GM04503 (cell line): ENCODE results near the gene INF2.
"Not testable (repeated sequence)": the region's sequence is repeated elsewhere in the genome, so short reads cannot be mapped to it uniquely, and the experiment has no call there.

Experiments
- DNase-seq: peaks from one replicate; pipeline ENCODE4 v3.0.0-alpha.2; 2012; ENCODE audit warnings: low read depth

INF2 gene

DNA sequence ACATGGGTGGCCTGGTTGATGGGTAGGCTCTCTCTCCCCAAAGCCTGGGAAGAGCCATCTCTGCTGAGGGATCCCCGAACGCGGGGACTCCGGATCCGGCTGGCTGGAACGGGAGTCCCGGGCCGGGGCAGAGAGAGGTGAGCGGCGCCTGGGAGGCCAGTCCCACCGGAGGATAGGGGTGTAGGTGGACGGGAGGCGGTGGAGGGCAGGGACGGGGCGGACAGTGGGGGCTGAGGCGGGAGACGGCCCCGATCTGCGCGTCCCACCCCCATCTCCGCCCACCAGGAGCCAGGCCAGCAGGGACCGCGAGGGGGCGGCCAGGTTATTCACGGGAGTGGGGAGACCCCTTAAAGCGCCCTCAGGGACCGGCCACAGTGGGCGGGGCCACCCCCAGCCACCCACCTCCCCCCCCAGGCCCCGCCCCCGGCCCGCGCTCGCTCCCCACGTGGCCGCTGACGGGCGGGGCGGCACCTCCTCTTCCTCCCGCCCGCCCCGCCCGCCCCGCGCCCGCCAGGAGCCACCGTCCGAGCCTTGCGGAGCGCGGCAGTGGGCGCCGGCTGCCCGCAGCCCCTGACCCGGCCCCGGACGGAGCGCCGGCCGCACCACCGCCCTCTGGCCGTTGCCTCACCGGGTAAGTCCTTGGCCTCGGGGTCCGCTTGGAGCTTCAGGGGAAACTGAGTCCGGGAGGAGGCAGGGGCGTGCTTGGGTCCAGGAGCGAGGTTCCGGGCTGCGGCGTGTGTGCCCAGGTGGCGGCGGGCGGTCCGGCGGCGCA lies at the start of gene INF2:
Gene INF2 (plus strand): TSS at position 510 of the 772 bp plus-strand sequence. CDS start 11,748 bp downstream, outside the sequence.
- no peak for DNase-seq

DNA sequence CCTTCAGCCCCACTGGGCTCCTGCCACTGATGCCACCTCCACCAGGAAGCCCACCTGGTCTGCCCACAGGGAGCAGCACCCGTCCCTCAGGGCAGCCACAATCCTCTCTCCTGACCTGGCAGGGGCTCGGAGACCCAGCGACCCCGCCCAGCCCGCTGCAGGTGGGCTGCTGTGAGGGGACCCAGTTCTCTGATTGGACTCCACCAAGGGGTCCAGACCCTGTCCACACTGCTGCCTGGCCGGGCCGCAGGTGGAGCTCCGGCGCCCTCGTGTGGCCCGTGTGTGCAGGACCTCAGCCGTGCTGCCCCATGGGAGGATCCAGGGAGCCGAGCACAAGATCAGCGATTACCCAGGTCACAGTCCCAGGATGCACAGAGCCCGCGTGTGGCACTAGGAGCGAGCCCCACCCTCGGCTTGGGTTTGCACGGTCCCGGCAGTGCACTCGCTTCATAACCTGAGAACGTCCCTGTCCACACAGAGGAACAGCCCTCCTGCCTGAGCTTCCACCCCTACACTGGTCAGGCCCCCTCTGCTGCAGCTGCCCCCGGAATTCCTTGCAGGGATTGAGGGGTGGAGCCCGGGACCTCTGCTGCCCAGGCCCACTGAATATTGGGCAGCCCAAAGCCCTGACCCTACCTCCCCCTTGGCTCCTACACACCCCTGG lies 49.4 kb upstream of the INF2 start:
- DNase-seq = no peak

DNA sequence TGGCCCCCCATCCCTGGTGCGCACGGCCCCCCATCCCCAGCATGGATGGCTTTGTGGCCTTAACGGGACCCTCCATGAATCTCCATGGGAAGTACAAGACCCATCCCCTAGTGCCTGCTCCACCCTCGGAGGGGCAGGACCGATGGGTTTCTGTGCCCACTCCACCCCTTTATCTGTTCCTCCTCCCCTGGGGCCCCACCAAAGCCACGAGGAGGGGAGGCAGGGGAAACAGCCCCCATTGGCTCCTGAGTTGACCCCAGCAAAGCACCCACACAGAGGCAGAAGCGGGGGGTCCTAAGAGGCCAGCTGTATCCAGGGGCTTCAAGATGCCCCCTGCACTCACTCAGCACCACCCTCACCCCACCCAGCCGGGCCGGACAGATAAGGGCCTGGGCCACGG lies 48.7 kb upstream of the INF2 start:
- no peak for DNase-seq

DNA sequence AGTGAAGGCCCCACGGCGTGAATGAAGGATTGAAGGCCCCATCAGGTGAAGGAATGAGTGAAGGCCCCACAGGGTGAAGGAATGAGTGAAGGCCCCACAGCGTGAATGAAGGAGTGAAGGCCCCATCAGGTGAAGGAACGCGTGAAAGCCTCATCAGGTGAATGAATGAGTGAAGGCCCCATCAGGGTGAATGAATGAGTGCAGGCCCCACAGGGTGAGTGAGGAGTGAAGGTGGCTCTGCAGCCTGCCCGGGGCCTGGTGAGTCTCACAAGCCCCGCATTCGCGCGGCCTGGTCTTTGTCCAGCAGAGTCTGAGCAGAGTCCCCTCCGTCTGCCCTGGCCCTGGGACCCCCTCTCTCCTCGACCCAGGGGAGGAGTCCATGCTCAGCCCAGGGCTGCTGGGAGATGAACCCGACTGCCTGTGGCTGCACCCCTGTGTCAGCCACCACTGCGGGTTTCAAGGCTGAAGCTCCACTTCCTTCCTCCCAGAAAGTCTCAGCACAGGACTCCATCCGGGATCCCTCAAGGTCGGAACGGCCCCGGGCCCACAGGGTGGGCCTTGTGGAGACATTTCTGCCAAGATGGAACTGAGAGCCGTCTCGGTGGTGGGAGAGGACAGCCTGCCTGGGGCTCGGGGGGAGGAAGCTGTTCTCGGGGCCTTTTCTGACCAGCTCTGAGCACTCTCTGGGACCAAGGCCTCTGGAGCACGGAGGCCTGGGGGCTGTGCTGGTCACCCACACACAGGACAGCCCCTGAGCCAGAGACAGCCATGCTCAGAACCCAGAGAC lies 47.5 kb upstream of the INF2 start:
- no peak for DNase-seq

DNA sequence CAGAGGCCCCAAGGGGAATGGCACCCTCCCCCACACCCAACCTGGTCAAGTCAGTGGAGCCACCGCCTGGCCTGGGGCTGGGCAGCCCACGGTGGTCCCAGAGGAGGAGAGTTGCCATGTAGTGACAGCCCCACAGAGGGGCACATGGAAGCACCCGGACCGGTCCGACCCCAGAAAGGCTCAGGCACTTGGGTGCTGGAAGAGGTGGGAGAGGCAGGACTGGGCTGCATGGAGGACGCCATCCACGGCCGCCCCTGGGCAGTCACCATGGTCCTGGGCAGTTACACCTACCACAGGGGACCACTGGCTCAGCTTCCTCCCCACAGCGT lies 46.9 kb upstream of the INF2 start:
- no peak for DNase-seq

DNA sequence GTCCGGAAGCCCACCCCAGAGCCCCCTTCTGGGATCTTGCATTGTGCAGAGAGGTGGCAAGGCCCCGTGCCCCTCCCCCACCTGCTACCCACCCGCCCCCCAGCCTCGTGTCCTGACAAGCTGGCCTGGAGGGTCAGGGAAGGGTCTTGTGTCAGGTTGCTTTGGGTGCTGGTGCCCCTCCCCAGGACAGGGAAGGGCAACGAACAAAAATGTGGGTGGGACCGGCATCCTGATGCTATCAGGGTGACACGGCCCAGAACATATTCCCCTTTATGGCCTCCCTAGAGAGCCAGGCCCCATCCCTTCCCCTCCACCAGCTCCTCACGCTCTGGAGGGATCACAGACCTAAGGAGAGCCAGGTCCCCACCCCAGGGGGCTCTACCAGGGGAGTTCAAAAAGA lies 46.1 kb upstream of the INF2 start:
- DNase-seq = no peak

DNA sequence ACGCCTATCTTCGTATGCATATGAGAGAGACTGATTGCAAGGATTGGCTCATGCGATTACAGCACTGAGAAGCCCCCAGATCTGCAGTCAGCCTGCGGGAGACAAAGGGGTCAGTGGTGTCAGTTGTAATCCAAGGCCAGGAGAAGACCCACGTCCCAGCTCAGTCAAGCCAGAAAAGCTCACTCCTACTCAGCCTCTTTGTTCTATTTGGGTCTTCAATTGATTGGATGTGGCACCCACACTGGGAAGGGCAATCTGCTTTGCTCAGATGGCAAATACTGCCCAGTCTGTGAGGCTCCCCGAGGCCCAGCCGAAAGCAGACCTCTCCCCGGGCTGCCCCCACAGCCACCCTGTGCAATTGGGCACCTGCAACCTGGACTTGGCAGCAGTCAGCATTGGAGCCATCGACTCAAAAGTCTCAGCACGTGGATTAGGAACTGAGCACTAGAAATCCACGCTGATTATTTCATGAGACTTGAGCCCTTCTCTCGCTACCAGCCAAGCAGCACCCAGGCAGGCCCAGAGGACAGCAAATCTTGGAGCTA lies 45.3 kb upstream of the INF2 start:
- no peak for DNase-seq

DNA sequence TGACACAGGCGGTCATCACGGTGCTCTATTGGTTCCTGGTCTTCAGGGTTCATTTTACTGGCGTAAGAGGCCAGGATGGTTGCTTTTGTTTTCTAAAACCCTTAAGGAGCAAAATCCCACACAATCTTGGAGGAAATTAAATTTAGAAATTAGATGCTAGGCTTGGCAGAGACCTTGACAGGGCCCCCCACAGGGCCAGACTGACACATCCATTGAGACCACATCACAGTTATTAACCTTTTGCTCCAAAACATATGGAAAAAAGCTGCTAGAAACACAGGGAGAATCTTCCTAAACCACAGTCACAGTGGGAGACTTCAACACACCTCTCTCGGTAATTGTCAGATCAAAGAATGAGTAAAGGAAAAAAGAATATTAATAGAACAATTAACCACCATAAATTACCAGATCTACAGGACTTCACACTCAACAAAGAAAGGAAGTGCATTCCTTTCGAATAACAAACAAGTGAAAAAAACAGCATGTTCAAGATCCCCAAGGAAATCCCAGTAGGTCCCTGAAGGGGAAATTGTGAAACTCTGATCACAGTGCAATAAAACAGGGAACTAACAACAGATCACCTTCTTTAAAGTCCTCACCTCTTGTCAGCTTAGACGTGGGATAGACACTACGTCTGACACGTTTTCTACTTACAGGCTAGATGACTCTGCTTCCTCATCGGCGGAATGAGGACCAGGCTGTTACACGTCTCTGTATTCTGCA lies 44.6 kb upstream of the INF2 start:
- no peak for DNase-seq

DNA sequence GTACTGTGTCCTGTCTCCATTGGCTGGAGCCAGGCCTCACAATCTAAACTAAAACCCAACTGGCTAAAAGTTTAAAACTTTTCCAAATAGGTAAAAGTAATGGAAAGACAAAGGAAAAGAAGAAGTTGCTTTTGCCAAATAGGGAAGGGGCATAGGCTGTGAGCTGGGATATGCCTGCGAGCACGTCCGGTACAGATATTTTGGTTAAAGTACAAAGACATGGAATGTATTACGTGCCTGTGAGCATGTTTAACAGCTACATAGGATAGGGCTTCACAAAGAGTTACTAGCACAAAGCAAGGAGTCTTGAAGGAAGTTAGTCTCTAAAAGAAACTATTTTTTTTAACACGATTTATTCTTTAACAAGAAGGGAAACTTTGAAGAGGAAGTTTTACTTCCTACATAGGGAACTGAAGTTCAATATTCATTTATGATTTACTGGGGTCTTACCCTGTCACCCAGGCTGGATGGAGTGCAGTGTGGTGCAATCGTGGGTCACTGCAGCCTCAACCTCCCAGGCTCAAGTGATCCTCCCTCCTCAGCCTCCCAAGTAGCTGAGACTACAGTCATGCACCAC lies 41.9 kb upstream of the INF2 start:
- DNase-seq = no peak

DNA sequence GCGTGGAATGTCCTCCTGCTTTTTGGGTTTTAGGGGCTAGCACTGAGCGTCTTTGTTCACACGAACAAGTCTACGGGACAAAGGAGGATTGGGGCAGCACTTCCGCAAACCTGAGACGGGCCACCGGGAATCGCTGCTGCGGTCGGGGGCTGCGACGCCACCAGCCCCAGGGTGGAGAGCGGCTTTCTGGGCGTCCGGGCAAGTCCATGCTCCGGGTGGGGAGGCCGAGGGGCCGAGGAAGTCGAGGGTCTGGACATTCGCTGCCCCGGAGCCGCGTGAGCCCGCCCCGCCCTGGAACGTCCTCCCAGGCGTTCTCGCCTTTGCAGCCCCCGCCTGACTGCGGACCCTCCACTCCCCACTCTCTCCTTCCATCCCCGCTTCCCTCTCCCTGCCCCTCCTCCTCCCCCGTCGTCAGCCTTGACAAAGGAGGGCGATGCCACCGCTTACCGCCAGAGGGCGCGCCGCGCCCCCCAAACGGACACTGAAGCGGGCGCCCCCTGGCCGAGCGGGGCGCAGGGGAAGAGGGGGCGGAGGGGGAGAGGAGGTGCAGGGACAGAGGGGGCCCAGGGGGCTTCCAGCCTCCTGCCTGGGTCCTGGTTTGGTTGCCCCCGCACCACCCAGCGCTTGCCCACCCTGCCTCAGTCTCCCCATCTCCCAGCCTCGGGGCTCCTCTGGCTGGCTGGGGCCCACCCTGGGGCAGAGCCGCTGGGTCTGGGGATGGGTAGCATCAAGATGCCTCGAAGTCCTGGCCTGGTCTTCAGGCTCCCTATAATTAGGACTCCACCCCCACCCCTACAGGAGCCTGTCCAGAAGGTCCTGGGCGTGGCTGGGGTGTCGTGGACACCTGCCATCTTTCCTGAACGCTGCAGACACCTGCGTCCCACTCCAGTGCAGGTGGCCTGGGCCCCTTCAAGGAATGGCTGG lies 39.1 kb upstream of the INF2 start:
- no peak for DNase-seq

DNA sequence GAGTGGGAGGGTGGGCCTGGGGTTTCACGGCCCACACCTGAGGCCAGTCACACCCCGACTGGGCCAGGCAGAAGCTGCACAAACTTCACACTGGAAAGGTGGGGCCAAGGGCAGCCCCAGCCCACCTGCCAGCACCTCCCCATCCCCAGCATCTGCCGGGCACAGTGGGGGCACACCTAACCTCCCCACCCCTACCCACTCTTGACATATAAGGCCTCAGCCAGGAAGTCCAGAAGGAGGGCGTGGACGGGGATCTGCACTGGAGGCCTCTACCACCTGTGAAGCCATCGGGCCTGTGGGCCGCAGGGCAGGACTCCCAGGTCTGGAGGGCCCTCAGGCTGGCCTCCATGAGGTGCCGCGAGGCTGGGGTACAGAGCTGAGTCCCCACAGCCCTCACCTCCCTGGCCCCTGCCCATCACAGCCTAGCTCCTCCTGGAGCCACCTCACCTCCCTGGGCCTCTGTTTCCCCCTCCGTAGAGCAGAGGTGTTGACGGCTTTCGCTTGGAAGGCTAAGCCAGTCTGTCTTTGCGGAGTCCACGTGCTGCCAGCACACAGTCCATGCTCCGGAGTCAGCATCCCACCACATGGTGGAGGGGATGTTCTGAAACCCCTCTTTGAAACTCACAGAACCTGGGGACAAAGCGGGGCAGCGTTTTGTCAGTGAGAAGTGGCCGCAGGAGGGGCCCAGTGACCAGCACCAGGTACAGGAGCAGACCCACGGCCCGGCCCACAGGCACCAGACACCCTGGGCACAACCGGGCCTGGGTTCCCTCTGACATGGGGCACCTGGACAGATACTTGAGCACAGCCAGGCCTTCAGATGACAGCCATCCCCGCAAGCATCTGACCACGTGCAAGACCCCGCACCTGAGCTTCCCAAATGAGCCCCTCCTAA lies 38.2 kb upstream of the INF2 start:
- no peak for DNase-seq

DNA sequence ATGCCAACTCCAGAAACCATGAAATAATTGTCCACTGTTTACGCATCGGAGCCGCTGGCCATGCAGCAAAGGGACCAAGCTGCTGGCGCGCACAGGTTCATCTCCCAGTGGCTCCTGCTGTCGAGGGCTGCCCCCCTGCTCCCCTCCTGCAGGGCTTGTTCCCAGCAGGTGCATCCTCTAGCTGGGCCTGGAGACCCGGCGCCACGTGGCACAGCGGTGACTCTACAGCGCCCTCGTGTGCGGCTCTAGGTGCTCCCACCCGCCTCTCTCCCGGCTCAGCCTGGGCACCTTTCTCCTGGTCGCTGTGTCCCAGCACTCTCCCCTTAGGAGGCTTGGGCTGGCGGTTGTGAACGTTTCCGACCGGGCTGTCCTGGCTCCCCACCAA lies 37.5 kb upstream of the INF2 start:
- no peak for DNase-seq

DNA sequence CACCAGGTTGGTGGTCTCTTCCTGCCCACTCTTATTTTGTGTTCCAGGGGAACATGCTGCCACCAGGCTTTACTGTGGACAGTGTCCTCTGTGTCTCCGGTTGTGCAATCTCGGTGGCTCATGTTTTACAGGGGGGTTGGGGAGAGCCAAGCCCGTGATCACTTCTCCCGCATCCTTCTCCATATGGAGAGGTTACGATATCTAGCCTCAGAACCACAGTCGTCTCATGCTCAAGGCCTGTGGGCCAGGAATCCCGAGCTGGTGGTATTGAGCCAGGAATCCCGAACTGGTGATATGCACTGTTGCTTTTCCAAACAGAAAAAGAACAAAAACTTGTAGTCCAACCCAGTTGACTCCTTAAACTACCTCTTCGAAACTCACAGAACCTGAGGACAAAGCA lies 37.0 kb upstream of the INF2 start:
- no peak for DNase-seq

DNA sequence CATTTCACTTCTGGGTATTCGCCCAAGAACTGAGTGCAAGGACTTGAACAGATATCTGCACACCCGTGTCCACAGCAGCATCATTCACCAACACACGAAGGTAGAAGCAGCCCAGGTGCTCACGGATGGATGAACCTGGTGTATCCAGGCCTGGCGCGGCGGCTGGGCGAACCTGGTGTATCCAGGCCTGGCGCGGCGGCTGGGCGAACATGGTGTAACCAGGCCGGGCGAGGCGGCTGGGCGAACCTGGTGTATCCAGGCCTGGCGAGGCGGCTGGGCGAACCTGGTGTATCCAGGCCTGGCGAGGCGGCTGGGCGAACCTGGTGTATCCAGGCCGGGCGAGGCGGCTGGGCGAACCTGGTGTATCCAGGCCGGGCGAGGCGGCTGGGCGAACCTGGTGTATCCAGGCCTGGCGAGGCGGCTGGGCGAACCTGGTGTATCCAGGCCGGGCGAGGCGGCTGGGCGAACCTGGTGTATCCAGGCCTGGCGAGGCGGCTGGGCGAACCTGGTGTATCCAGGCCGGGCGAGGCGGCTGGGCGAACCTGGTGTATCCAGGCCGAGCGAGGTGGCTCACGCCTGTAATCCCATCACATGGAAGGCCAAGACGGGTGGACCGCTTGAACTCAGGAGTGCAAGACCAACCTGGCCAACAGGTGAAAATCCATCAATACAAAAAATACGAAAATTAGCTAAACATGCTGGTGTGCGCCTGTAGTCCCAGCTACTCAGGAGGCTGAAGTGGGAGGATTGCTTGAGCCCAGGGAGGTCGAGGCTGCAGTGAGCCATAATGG lies 36.1 kb upstream of the INF2 start:
- DNase-seq = not testable (repeated sequence)

DNA sequence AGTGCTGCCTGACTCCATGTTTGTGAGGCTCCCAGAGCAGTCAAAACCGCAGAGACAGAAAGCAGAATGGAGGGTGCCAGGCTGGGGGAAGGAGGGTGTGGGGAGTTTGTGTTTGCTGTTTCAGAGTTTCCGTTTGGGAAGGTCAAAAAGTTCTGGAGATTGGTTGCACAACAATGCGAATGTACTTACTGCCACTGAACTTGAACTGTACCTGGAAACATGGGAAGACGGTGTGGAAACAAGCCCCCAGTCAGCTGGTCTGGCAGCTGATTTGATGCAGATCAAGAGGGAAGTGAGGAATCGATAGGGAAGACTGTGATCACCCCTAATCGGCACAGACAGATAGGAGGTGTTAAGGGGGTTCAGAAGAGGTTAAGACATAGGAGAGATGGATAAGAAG lies 35.3 kb upstream of the INF2 start:
- DNase-seq = no peak

DNA sequence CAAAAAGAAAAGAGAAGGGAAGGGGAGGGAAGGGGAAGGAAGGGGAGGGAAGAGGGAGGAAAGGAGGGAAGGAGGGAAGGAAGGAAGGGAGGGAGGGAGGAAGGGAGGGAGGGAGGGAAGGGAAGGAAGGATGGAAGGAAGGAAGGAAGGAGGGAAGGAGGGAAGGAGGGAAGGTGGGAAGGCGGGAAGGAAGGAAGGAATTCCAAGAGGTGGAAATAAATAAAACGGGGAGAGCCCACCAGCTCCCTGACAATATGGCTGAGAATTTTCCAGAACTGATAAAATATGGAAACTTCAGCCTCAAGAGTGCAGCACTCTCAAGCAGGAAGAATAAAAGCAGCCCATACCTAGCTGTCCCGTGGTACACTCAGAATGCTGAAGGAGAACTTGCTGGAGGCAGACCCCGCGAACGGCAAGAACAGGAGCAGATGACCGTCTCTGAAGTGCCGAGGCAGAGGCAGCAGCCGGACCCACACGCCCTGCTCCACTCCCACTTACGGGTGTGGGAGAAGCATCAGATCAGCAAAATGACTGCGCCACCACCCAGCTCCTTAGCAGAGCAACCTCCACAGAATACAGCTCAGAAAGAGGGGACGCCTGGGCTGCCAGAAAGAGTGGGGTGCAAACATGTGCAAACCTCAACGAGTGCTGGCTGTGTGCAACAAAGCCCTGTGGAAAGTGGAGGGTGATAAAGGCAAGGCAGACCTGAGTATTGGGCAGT lies 34.1 kb upstream of the INF2 start:
- no peak for DNase-seq

DNA sequence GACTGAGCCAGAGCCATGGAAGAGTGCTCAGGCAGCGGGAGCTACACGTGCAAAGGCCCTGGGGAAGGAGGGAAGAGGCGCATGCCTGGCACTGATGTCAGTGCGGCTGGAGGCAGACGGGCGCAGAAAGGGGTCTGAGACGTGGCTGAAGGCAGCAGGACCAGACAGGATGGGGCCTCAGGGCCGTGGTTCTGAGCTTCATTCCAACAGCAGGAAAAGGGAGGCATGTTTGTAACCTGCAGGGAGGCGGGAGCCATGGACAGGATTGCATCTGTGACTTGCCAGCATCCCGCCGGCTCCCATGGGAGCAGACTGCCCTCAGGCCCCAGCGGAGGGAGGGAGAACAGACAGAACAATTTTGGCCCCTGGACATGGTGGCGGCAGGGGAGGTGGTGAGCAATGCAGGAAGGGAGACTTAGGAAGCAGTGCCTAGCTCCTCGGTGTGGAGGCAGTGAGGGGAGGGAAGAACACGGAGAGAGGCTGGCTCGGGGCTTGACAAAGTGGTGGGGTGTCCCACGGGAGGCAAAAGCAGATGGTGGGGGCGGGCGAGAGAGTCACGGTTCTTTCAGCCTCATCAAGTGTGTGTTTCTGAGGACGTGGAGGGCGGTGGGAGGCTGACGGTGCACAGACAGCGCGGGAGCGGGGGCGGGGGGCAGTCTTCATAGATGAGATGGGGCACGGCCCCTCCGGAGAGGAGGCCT lies 33.3 kb upstream of the INF2 start:
- no peak for DNase-seq

DNA sequence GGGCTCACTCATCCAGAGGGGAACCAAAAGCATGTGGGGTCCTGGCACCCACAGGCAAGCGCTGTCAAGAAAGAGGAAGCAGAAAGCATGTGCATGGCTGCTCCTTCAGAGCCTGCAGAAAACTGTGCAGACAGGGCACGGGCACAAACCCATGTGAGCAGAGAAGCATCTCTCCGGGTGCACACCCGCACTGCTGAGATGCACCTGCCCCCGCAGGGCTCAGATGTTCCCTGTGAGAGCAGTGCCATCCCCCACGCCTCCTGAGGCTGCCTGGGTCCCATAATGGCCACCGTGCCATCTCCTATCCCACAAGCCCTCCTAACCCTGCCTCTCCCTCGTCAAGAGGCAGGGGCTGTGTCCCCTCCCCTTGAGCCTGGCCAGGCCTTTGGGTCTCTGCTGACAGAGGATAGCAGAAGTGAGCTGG lies 32.3 kb upstream of the INF2 start:
- no peak for DNase-seq
